IMR-90 (cell line): ENCODE data around the gene ABCB1. TPM values are rescaled to one million over a fixed set of nuclear protein-coding genes. Genes with fewer than 3 reads are reported as not detected.

Experiments used
- ATAC-seq: fragments of 200-7000 bp; cut with Tn5 transposase; 2 replicates; pipeline ENCODE4 v1.9.1; 2020; ENCODE audit warnings: low read depth, mild to moderate bottlenecking, moderate library complexity
- BruUV-seq: library from RNA; stranded (reverse); fragments of 400-500 nt; replicated peaks from 2 replicates; lab custom pipeline; 2021; lab: Mats Ljungman, UMichigan
- CTCF ChIA-PET: fragments of 300-600 bp; formaldehyde crosslinking; extraction: SDS; loops from one replicate; lab custom pipeline; 2021; ENCODE audit warnings: antibody characterized with exemption; lab: Yijun Ruan, JAX
- POLR2A ChIA-PET: fragments of 300-600 bp; sonication (Branson Sonifier 250); formaldehyde crosslinking; loops from one replicate; lab custom pipeline; 2022; ENCODE audit warnings: antibody characterized with exemption; ENCODE audit not compliant: unreplicated experiment; lab: Charles Lee
- DNase-seq: peaks from one replicate; pipeline ENCODE4 v3.0.0; 2013
- H2AFZ ChIP-seq: replicated peaks from 2 replicates; pipeline ENCODE3; 2013; ENCODE audit warnings: low read length, mild to moderate bottlenecking; ENCODE audit not compliant: poor library complexity
- H2AK5ac ChIP-seq: 2 replicates; pipeline ENCODE4 v1.6.1; 2013; ENCODE audit warnings: low read depth, low read length, inconsistent platforms
- H2AK9ac ChIP-seq: replicated peaks from 2 replicates; pipeline ENCODE3; 2013; ENCODE audit warnings: mild to moderate bottlenecking, low read depth, low read length, moderate library complexity; ENCODE audit not compliant: poor library complexity
- H2BK120ac ChIP-seq: 2 replicates; pipeline ENCODE4 v1.6.1; 2013; ENCODE audit warnings: low read depth, low read length, inconsistent platforms
- H2BK15ac ChIP-seq: 3 replicates; pipeline ENCODE4 v1.6.1; 2013; ENCODE audit warnings: low read depth, low read length, inconsistent platforms
- H2BK20ac ChIP-seq: 2 replicates; pipeline ENCODE4 v1.6.1; 2013; ENCODE audit warnings: low read depth, mild to moderate bottlenecking, inconsistent platforms, low read length, moderate library complexity
- H2BK5ac ChIP-seq: 2 replicates; pipeline ENCODE4 v1.6.1; 2013; ENCODE audit warnings: mild to moderate bottlenecking, low read depth, low read length, inconsistent platforms; ENCODE audit not compliant: poor library complexity, severe bottlenecking
- H3K14ac ChIP-seq: replicated peaks from 2 replicates; pipeline ENCODE4 v1.6.1; 2013; ENCODE audit warnings: low read depth, low read length, inconsistent platforms
- H3K18ac ChIP-seq: 2 replicates; pipeline ENCODE4 v1.6.1; 2013; ENCODE audit warnings: low read depth, low read length, control low read depth
- H3K23ac ChIP-seq: 2 replicates; pipeline ENCODE4 v1.6.1; 2013; ENCODE audit warnings: low read depth, low read length, inconsistent platforms
- H3K27ac ChIP-seq: 2 replicates; pipeline ENCODE4 v1.5.1; 2013; ENCODE audit warnings: mild to moderate bottlenecking, control low read depth, low read length; ENCODE audit not compliant: insufficient read depth
- H3K27me3 ChIP-seq: 2 replicates; pipeline ENCODE4 v1.6.1; 2013; ENCODE audit warnings: low read length; ENCODE audit not compliant: control insufficient read depth, insufficient read depth
- H3K36me3 ChIP-seq: 2 replicates; pipeline ENCODE4 v1.6.1; 2013; ENCODE audit warnings: low read length, mixed read lengths; ENCODE audit not compliant: control insufficient read depth, insufficient read depth
- H3K4ac ChIP-seq: 2 replicates; pipeline ENCODE4 v1.6.1; 2013; ENCODE audit warnings: low read depth, low read length, inconsistent platforms
- H3K4me1 ChIP-seq: 2 replicates; pipeline ENCODE4 v1.6.1; 2013; ENCODE audit warnings: low read length, mixed read lengths; ENCODE audit not compliant: control insufficient read depth, insufficient read depth
- H3K4me2 ChIP-seq: 2 replicates; pipeline ENCODE4 v1.6.1; 2013; ENCODE audit warnings: low read depth, mild to moderate bottlenecking, control low read depth, low read length, moderate library complexity
- H3K4me3 ChIP-seq: 2 replicates; pipeline ENCODE4 v1.5.1; 2013; ENCODE audit warnings: low read depth, mild to moderate bottlenecking, control low read depth, low read length, moderate library complexity; ENCODE audit not compliant: insufficient read depth
- H3K56ac ChIP-seq: 2 replicates; pipeline ENCODE4 v1.6.1; 2013; ENCODE audit warnings: low read length, inconsistent platforms; ENCODE audit not compliant: insufficient read depth; ENCODE audit errors: extremely low read depth
- H3K79me1 ChIP-seq, 2 experiments: 2 replicates each; pipeline ENCODE4 v1.6.1; 2013; ENCODE audit warnings: low read length in 2 of 2, inconsistent platforms in 1 of 2, low read depth in 1 of 2
- H3K9ac ChIP-seq: 2 replicates; pipeline ENCODE4 v1.6.1; 2013; ENCODE audit warnings: low read depth, low read length, control low read depth
- H3K9me1 ChIP-seq: 2 replicates; pipeline ENCODE4 v1.6.1; 2013; ENCODE audit warnings: low read length, inconsistent platforms; ENCODE audit not compliant: insufficient read depth
- H3K9me3 ChIP-seq: 2 replicates; pipeline ENCODE4 v1.6.1; 2013; ENCODE audit warnings: low read length; ENCODE audit not compliant: control insufficient read depth, insufficient read depth
- H4K20me1 ChIP-seq: 2 replicates; pipeline ENCODE4 v1.6.1; 2013; ENCODE audit warnings: low read length, inconsistent platforms; ENCODE audit not compliant: insufficient read depth
- H4K5ac ChIP-seq: 2 replicates; pipeline ENCODE4 v1.6.1; 2013; ENCODE audit warnings: mild to moderate bottlenecking, low read depth, low read length, control low read depth
- H4K8ac ChIP-seq, 2 experiments: 2 replicates each; pipeline ENCODE4 v1.6.1; 2013; ENCODE audit warnings: low read depth in 2 of 2, low read length in 2 of 2, control low read depth in 1 of 2, inconsistent platforms in 1 of 2
- H4K91ac ChIP-seq: 2 replicates; pipeline ENCODE4 v1.6.1; 2013; ENCODE audit warnings: low read depth, low read length, inconsistent platforms; ENCODE audit not compliant: insufficient read depth
- BHLHE40 ChIP-seq: fragments of 150-350 bp; IDR thresholded peaks from 2 replicates; pipeline ENCODE4 v1.6.1; 2016; ENCODE audit warnings: mild to moderate bottlenecking, low read depth, low read length
- CEBPB ChIP-seq: IDR thresholded peaks from 2 replicates; pipeline ENCODE4 v1.6.1; 2012; ENCODE audit warnings: low read depth, low read length, improper control_type of control experiment
- CHD1 ChIP-seq: IDR thresholded peaks from 2 replicates; pipeline ENCODE4 v1.6.1; 2012; ENCODE audit warnings: low read depth, low read length, improper control_type of control experiment
- ELK1 ChIP-seq: fragments of 150-350 bp; IDR thresholded peaks from 2 replicates; pipeline ENCODE4 v1.6.1; 2016; ENCODE audit warnings: low read depth, mild to moderate bottlenecking, low read length, moderate library complexity, borderline replicate concordance
- FOS ChIP-seq: fragments of 150-350 bp; IDR thresholded peaks from 2 replicates; pipeline ENCODE4 v1.6.1; 2016; ENCODE audit warnings: low read depth, low read length
- MAFK ChIP-seq: IDR thresholded peaks from 2 replicates; pipeline ENCODE4 v1.6.1; 2012; ENCODE audit warnings: low read depth, low read length, improper control_type of control experiment
- MAZ ChIP-seq: IDR thresholded peaks from 2 replicates; pipeline ENCODE4 v1.6.1; 2012; ENCODE audit warnings: low read depth, mild to moderate bottlenecking, low read length, improper control_type of control experiment, moderate library complexity, borderline replicate concordance
- MXI1 ChIP-seq: IDR thresholded peaks from 2 replicates; pipeline ENCODE4 v1.6.1; 2012; ENCODE audit warnings: low read depth, mild to moderate bottlenecking, low read length, moderate library complexity, borderline replicate concordance
- NFE2L2 ChIP-seq: fragments of 150-350 bp; IDR thresholded peaks from 2 replicates; pipeline ENCODE4 v1.6.1; 2016; ENCODE audit warnings: low read depth, mild to moderate bottlenecking, low read length
- POLR2A ChIP-seq: IDR thresholded peaks from 2 replicates; pipeline ENCODE4 v1.6.1; 2012; ENCODE audit warnings: mild to moderate bottlenecking, low read depth, low read length
- RCOR1 ChIP-seq: IDR thresholded peaks from 2 replicates; pipeline ENCODE4 v1.6.1; 2012; ENCODE audit warnings: mild to moderate bottlenecking, low read length, improper control_type of control experiment; ENCODE audit not compliant: insufficient replicate concordance
- RFX5 ChIP-seq: IDR thresholded peaks from 2 replicates; pipeline ENCODE4 v1.8.0; 2012; ENCODE audit warnings: low read depth, mild to moderate bottlenecking, low read length, moderate library complexity
- SMC3 ChIP-seq: fragments of 150-350 bp; IDR thresholded peaks from 2 replicates; pipeline ENCODE4 v1.6.1; 2016; ENCODE audit warnings: low read depth, mild to moderate bottlenecking, antibody characterized with exemption, low read length, moderate library complexity
- WGBS, 2 experiments: methylation state at CpG; one replicate each; pipeline versions ENCODE4 v1.1.5 to v1.1.7; 2013; ENCODE audit warnings: missing lambda C conversion rate in 2 of 2; ENCODE audit not compliant: insufficient read length in 1 of 2; ENCODE audit errors: extremely low coverage in 2 of 2; 5-methylcytosine and 5-hydroxymethylcytosine counted together
- dilution Hi-C: fragments of 300-500 bp; cut with HindIII; formaldehyde crosslinking; loops from one replicate; pipeline ENCODE4 v1.14.3; 2018; ENCODE audit warnings: low sequenced_read_pairs; ENCODE audit not compliant: unreplicated experiment
- in situ Hi-C: fragments of 300-500 bp; cut with MboI; formaldehyde crosslinking; loops from 3 replicates; pipeline ENCODE4 v1.14.3; 2019; ENCODE audit warnings: low sequenced_read_pairs, inconsistent platforms, mixed read lengths
- intact Hi-C: fragments of 100-400 bp; cut with micrococcal nuclease; formaldehyde crosslinking; loops from 2 replicates; pipeline ENCODE4 v1.10.0; 2022
- polyA plus RNA-seq, 3 experiments: library from polyadenylated mRNA; depleted of rRNA; stranded (reverse); fragments of >200 nt; gene quantifications; 2 replicates each; pipeline ENCODE4 v1.2.3, GENCODE V29; 2012; ENCODE audit warnings: low replicate concordance in 1 of 3
- total RNA-seq: library from RNA; depleted of rRNA; stranded (reverse); fragments of >200 nt; gene quantifications from 2 replicates; pipeline ENCODE4 v1.2.3, GENCODE V29; 2012
- TF ChIP-seq, protein P1 (sequence below): fragments of 150-350 bp; IDR thresholded peaks from 2 replicates; pipeline ENCODE4 v1.6.1; 2017; ENCODE audit warnings: mild to moderate bottlenecking, antibody characterized with exemption, low read length, low read depth
- TF ChIP-seq, protein P2 (sequence below): conservative IDR thresholded peaks from 2 replicates; pipeline ENCODE4 v1.5.1; 2012; ENCODE audit warnings: mild to moderate bottlenecking, low read depth, low read length, improper control_type of control experiment

ABCB1 gene
- total and polyA plus RNA-seq, 2 of the 4 experiments (the other 2 are of a cell fraction): 0.80 to 0.90 TPM

GRCh38 chr7:87561102-87561501 lies 39.6 kb downstream of the ABCB1 start:
- no peak overlapping the region for H2AK9ac ChIP-seq
- no peak overlapping the region for H3K4me3 ChIP-seq
- no peak overlapping the region for H2BK20ac ChIP-seq
- no peak overlapping the region for H3K9ac ChIP-seq
- H3K27me3 ChIP-seq: peaks cover 1% of the 10 kb centered on the region; the same call in 1 of the 2 replicates
- ChIA-PET CTCF (no interaction called here), POLR2A (no interaction called here)
- WGBS, 2 experiments: no CpG with 5 or more reads among the region's 2 CpGs
- H3K36me3 ChIP-seq: no peaks in the 10 kb centered on the region
- H3K18ac ChIP-seq: no peak overlapping the region
- H4K20me1 ChIP-seq: no peaks in the 10 kb centered on the region
- no peaks in the 10 kb centered on the region for H3K79me1 ChIP-seq
- no TSS peak for BruUV-seq
- H3K14ac ChIP-seq: no peak overlapping the region
- no peak overlapping the region for H3K27ac ChIP-seq
- no peak overlapping the region for H4K91ac ChIP-seq
- intact Hi-C loops: no loop called here
- H2BK5ac ChIP-seq: no peak overlapping the region
- no peak overlapping the region for H3K4me2 ChIP-seq
- H2AK5ac ChIP-seq: no peak overlapping the region
- H3K9me3 ChIP-seq: no peaks in the 10 kb centered on the region
- no peaks in the 10 kb centered on the region for H3K9me1 ChIP-seq
- in situ Hi-C loops: no loop called here
- H2BK15ac ChIP-seq: no peak overlapping the region
- H2BK120ac ChIP-seq: no peak overlapping the region
- no peak overlapping the region for H3K4ac ChIP-seq
- dilution Hi-C loops: no loop called here
- no peak for ATAC-seq
- H3K56ac ChIP-seq: no peak overlapping the region
- no peak for DNase-seq
- no peak overlapping the region for H3K23ac ChIP-seq
- no peak overlapping the region for H4K5ac ChIP-seq
- H2AFZ ChIP-seq: no peak overlapping the region
- no peaks in the 10 kb centered on the region for H3K4me1 ChIP-seq
- H4K8ac ChIP-seq: no peak overlapping the region
- no peak for TF ChIP-seq BHLHE40
- no peak for TF ChIP-seq SMC3
- no peak for TF ChIP-seq CHD1
- no peak for TF ChIP-seq FOS
- no peak for TF ChIP-seq MAFK
- TF ChIP-seq, protein P1, sequence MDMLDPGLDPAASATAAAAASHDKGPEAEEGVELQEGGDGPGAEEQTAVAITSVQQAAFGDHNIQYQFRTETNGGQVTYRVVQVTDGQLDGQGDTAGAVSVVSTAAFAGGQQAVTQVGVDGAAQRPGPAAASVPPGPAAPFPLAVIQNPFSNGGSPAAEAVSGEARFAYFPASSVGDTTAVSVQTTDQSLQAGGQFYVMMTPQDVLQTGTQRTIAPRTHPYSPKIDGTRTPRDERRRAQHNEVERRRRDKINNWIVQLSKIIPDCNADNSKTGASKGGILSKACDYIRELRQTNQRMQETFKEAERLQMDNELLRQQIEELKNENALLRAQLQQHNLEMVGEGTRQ: no peak
- no peak for TF ChIP-seq RCOR1
- TF ChIP-seq, protein P2, sequence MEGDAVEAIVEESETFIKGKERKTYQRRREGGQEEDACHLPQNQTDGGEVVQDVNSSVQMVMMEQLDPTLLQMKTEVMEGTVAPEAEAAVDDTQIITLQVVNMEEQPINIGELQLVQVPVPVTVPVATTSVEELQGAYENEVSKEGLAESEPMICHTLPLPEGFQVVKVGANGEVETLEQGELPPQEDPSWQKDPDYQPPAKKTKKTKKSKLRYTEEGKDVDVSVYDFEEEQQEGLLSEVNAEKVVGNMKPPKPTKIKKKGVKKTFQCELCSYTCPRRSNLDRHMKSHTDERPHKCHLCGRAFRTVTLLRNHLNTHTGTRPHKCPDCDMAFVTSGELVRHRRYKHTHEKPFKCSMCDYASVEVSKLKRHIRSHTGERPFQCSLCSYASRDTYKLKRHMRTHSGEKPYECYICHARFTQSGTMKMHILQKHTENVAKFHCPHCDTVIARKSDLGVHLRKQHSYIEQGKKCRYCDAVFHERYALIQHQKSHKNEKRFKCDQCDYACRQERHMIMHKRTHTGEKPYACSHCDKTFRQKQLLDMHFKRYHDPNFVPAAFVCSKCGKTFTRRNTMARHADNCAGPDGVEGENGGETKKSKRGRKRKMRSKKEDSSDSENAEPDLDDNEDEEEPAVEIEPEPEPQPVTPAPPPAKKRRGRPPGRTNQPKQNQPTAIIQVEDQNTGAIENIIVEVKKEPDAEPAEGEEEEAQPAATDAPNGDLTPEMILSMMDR: no peak
- TF ChIP-seq NFE2L2: no peak
- no peak for TF ChIP-seq ELK1
- TF ChIP-seq MXI1: no peak
- no peak for TF ChIP-seq RFX5
- no peak for TF ChIP-seq CEBPB
- TF ChIP-seq MAZ: no peak
- no peak for TF ChIP-seq POLR2A
